Panc1 (cell line): ENCODE results near the gene MAP3K14. TPM values are rescaled to one million over a fixed set of nuclear protein-coding genes. Genes with fewer than 3 reads are reported as not detected.

ENCODE experiments used
- ATAC-seq: fragments of 200-7000 bp; cut with Tn5 transposase; 2 replicates; pipeline ENCODE4 v1.9.1; 2020; ENCODE audit warnings: mild to moderate bottlenecking, moderate library complexity
- BruUV-seq: library from RNA; stranded (reverse); fragments of 400-500 nt; replicated peaks from 2 replicates; lab custom pipeline; 2021; lab: Mats Ljungman, UMichigan
- CTCF ChIA-PET: fragments of 300-600 bp; sonication (Branson Sonifier 250); formaldehyde crosslinking; loops from one replicate; lab custom pipeline; 2022; ENCODE audit warnings: antibody characterized with exemption; lab: Charles Lee
- POLR2A ChIA-PET: fragments of 300-600 bp; sonication (Branson Sonifier 250); formaldehyde crosslinking; loops from one replicate; lab custom pipeline; 2022; ENCODE audit warnings: antibody characterized with exemption; lab: Charles Lee
- DNase-seq: peaks from one replicate; pipeline ENCODE4 v3.0.0-alpha.2; 2010; ENCODE audit warnings: low read depth, low spot score
- H3K27ac ChIP-seq: 2 replicates; pipeline ENCODE4 v1.5.1; 2011; ENCODE audit warnings: mild to moderate bottlenecking, low read length, inconsistent platforms
- H3K27me3 ChIP-seq: fragments of 200-500 bp; sonication (Bioruptor generic); 2 replicates; pipeline ENCODE4 v1.6.0; 2014; ENCODE audit warnings: low read length, inconsistent platforms; ENCODE audit not compliant: control insufficient read depth, insufficient read depth
- H3K36me3 ChIP-seq: fragments of 200-500 bp; sonication (Bioruptor generic); 2 replicates; pipeline ENCODE4 v1.5.1; 2014; ENCODE audit warnings: inconsistent platforms, mild to moderate bottlenecking, low read length, moderate library complexity; ENCODE audit not compliant: control insufficient read depth, insufficient read depth
- H3K4me1 ChIP-seq: 2 replicates; pipeline ENCODE4 v1.5.1; 2011; ENCODE audit warnings: inconsistent platforms, mild to moderate bottlenecking, low read length, moderate library complexity; ENCODE audit not compliant: control insufficient read depth, insufficient read depth
- H3K4me3 ChIP-seq, 2 experiments: 2 replicates each; pipeline ENCODE4 v1.5.1; 2011 to 2012; ENCODE audit warnings: low read depth in 2 of 2, low read length in 2 of 2, mild to moderate bottlenecking in 2 of 2, inconsistent platforms in 1 of 2, moderate library complexity in 1 of 2
- H3K9me3 ChIP-seq: fragments of 200-500 bp; sonication (Bioruptor generic); 2 replicates; pipeline ENCODE4 v1.5.1; 2014; ENCODE audit warnings: low read depth, mild to moderate bottlenecking, inconsistent platforms, low read length, moderate library complexity; ENCODE audit not compliant: control insufficient read depth, insufficient read depth
- POLR2AphosphoS5 ChIP-seq: IDR thresholded peaks from 2 replicates; pipeline ENCODE4 v1.6.1; 2012; ENCODE audit warnings: mild to moderate bottlenecking, low read depth, low read length, moderate library complexity
- SIN3A ChIP-seq: IDR thresholded peaks from 2 replicates; pipeline ENCODE4 v1.6.1; 2012; ENCODE audit warnings: low read depth, mild to moderate bottlenecking, low read length, moderate library complexity, borderline replicate concordance; ENCODE audit not compliant: insufficient read depth
- in situ Hi-C: cut with HindIII; loops from 2 replicates; pipeline ENCODE4 v1.10.0; 2016; ENCODE audit warnings: low sequenced_read_pairs, low pct_unique_long_range_greater_than_20kb
- intact Hi-C: fragments of 100-400 bp; cut with micrococcal nuclease; formaldehyde crosslinking; loops from one replicate; pipeline ENCODE4 v1.10.0; 2022; ENCODE audit not compliant: unreplicated experiment
- total RNA-seq: library from RNA; stranded (reverse); gene quantifications from one replicate; pipeline ENCODE4 v1.2.1, GENCODE V29; 2021; ENCODE audit not compliant: unreplicated experiment
- TF ChIP-seq, protein P1 (sequence below): fragments of 450-650 bp; IDR thresholded peaks from 2 replicates; pipeline ENCODE4 v1.5.1; 2017; ENCODE audit warnings: mild to moderate bottlenecking

The MAP3K14 gene
- total RNA-seq, 1 experiment from 2014 or later, result 80.8 TPM

GRCh38 chr17:45218895-45219661 is 97.7 kb downstream of the MAP3K14 start:
- ChIA-PET CTCF (interaction anchor here (0.7 to 1.8 kb wide), 5 partner anchors 9 to 83 kb away, joined by 3 to 14 read pairs (median 4); partner anchors contain the start of gene ACBD4), POLR2A (interaction anchor here (0.5 to 0.7 kb wide), 2 partner anchors 71 to 138 kb away, joined by 6 to 12 read pairs; partner anchors contain the start of gene HEXIM1)
- BruUV-seq, result no TSS peak
- Histone ChIP-seq H3K36me3 (no peaks in the 10 kb centered on the region), H3K9me3 (no peaks in the 10 kb centered on the region), H3K27me3 (no peaks in the 10 kb centered on the region), H3K4me1 (peaks cover 10% of the 10 kb centered on the region), H3K4me3 (no peak overlapping the region), H3K27ac (no peak overlapping the region)
- DNase-seq, result no peak
- TF ChIP-seq POLR2AphosphoS5 (no peak), SIN3A (no peak)
- TF ChIP-seq, protein P1, sequence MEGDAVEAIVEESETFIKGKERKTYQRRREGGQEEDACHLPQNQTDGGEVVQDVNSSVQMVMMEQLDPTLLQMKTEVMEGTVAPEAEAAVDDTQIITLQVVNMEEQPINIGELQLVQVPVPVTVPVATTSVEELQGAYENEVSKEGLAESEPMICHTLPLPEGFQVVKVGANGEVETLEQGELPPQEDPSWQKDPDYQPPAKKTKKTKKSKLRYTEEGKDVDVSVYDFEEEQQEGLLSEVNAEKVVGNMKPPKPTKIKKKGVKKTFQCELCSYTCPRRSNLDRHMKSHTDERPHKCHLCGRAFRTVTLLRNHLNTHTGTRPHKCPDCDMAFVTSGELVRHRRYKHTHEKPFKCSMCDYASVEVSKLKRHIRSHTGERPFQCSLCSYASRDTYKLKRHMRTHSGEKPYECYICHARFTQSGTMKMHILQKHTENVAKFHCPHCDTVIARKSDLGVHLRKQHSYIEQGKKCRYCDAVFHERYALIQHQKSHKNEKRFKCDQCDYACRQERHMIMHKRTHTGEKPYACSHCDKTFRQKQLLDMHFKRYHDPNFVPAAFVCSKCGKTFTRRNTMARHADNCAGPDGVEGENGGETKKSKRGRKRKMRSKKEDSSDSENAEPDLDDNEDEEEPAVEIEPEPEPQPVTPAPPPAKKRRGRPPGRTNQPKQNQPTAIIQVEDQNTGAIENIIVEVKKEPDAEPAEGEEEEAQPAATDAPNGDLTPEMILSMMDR, result peak; percentile 83
- peak; percentile 81 for ATAC-seq
- intact Hi-C loops (loop anchor here (1.0 kb wide), 1 partner anchor 16 kb away; no protein-coding TSS in a partner anchor), in situ Hi-C loops (no loop called here)

Other genes starting within 250 kb of the MAP3K14 start
- gene PLCD3, start 184.5 kb downstream of the MAP3K14 start, total RNA-seq, result 125 TPM
- 7.7 TPM for gene ACBD4, start 181.3 kb downstream of the MAP3K14 start, total RNA-seq
- 59.1 TPM for gene HEXIM1, start 168.5 kb downstream of the MAP3K14 start, total RNA-seq
- gene HEXIM2, start 155.1 kb downstream of the MAP3K14 start, total RNA-seq, result 4.5 TPM
- 20.0 TPM for gene FMNL1, start 95.1 kb downstream of the MAP3K14 start, total RNA-seq
- 0.26 TPM for gene SPATA32, start 54.9 kb downstream of the MAP3K14 start, total RNA-seq
- 39.2 TPM for gene ARHGAP27, start 115.8 kb upstream of the MAP3K14 start, total RNA-seq
- gene PLEKHM1, start 173.7 kb upstream of the MAP3K14 start, total RNA-seq, result 28.5 TPM